ENCODE results near the gene PPP1R37. TPM values are rescaled to one million over a fixed set of nuclear protein-coding genes. Genes with fewer than 3 reads are reported as not detected.

Gene PPP1R37
- total RNA-seq, 2 donors from 2014 or later, result 21.7 to 22.9 TPM

- H3K36me3 ChIP-seq, result no peaks in the 10 kb centered on the region
Measured at GRCh38 chr19:45179072-45179891, 86.3 kb downstream of the PPP1R37 start.

GRCh38 chr19:45179892-45180370 is 87.0 kb downstream of the PPP1R37 start:
- no peaks in the 10 kb centered on the region for H3K9me3 ChIP-seq
- H3K27ac ChIP-seq, result peak overlapping the region; percentile 84 to 91
- no peaks in the 10 kb centered on the region for H3K27me3 ChIP-seq
- TF ChIP-seq, protein P1, sequence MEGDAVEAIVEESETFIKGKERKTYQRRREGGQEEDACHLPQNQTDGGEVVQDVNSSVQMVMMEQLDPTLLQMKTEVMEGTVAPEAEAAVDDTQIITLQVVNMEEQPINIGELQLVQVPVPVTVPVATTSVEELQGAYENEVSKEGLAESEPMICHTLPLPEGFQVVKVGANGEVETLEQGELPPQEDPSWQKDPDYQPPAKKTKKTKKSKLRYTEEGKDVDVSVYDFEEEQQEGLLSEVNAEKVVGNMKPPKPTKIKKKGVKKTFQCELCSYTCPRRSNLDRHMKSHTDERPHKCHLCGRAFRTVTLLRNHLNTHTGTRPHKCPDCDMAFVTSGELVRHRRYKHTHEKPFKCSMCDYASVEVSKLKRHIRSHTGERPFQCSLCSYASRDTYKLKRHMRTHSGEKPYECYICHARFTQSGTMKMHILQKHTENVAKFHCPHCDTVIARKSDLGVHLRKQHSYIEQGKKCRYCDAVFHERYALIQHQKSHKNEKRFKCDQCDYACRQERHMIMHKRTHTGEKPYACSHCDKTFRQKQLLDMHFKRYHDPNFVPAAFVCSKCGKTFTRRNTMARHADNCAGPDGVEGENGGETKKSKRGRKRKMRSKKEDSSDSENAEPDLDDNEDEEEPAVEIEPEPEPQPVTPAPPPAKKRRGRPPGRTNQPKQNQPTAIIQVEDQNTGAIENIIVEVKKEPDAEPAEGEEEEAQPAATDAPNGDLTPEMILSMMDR (IDR thresholded peaks at IDR 0.05), result no peak
- H3K4me1 ChIP-seq, result peaks cover 0 to 30% of the 10 kb centered on the region in 2 donors
- no peak for DNase-seq (ENCODE audit: low spot score)
- peak overlapping the region; percentile 76 to 80 for H3K4me3 ChIP-seq
- H3K36me3 ChIP-seq, result no peaks in the 10 kb centered on the region

More at GRCh38 chr19:45179072-45179891, 86.3 kb downstream of the PPP1R37 start:
- DNase-seq (ENCODE audit: low spot score), result no peak
- Histone ChIP-seq H3K27me3 (no peaks in the 10 kb centered on the region), H3K27ac (peak overlapping the region; percentile 84 to 91), H3K9me3 (no peaks in the 10 kb centered on the region), H3K4me1 (peaks cover 0 to 30% of the 10 kb centered on the region in 2 donors), H3K4me3 (peak overlapping the region; percentile 76 to 80)
- TF ChIP-seq, protein P1 (IDR thresholded peaks at IDR 0.05), result no peak

GRCh38 chr19:45180936-45181335 is 88.0 kb downstream of the PPP1R37 start:
- H3K4me3 ChIP-seq, result no peak overlapping the region
- TF ChIP-seq, protein P1 (IDR thresholded peaks at IDR 0.05), result no peak
- H3K9me3 ChIP-seq, result no peaks in the 10 kb centered on the region
- no peaks in the 10 kb centered on the region for H3K36me3 ChIP-seq
- no peak for DNase-seq (ENCODE audit: low spot score)
- peaks cover 0 to 30% of the 10 kb centered on the region in 2 donors for H3K4me1 ChIP-seq
- no peak overlapping the region for H3K27ac ChIP-seq
- no peaks in the 10 kb centered on the region for H3K27me3 ChIP-seq

DNA sequence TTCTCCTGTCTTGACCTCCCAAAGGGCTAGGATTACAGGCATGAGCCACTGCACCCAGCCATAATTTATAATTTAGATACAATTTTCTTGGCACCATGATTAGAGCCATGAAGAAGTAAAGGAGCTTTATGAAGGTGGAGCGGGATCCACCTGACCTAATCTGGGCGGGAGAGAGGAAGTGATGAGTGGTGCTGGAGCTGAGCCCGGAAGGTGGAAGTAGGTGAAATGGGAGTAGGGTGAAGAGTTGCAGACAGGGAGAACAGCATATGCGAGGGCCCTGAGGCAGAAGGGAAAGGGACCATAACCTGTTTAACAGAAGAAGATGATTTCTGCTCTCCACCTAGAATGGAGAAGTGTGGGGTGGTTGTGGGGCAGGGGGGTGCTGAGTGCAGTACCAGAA is 89.8 kb downstream of the PPP1R37 start:
- Histone ChIP-seq H3K4me3 (no peak overlapping the region), H3K9me3 (no peaks in the 10 kb centered on the region)

DNA sequence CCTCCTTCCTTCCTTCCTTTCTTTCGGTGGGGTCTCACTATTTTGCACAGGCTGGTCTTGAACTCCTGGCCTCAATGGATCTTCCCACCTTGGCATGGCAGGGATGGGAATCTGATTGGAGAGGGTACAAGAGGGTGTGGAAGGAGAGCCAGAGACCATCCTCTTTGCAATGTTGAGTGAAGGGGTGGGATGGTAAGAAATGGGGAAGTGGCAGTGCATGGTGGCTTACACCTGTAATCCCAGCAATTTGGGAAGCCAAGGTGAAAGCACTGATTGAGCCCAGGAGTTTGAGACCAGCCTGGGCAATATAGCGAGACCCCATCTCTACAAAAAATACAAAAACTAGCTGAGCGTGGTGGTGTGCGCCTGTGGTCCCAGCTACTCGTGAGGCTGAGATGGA is 91.1 kb downstream of the PPP1R37 start:
- DNase-seq (ENCODE audit: low spot score), result no peak

More for the DNA sequence above, 89.8 kb downstream of the PPP1R37 start:
- H3K36me3 ChIP-seq, result no peaks in the 10 kb centered on the region
- no peak overlapping the region for H3K27ac ChIP-seq
- TF ChIP-seq, protein P1 (IDR thresholded peaks at IDR 0.05), result no peak
- no peak for DNase-seq (ENCODE audit: low spot score)
- no peaks in the 10 kb centered on the region for H3K27me3 ChIP-seq
- H3K4me1 ChIP-seq, result peaks cover 0 to 22% of the 10 kb centered on the region in 2 donors

More for the DNA sequence above, 91.1 kb downstream of the PPP1R37 start:
- TF ChIP-seq, protein P1 (IDR thresholded peaks at IDR 0.05), result no peak
- Histone ChIP-seq H3K36me3 (no peaks in the 10 kb centered on the region), H3K27me3 (no peaks in the 10 kb centered on the region), H3K4me3 (no peak overlapping the region), H3K4me1 (peaks cover 0 to 21% of the 10 kb centered on the region in 2 donors), H3K27ac (no peak overlapping the region), H3K9me3 (no peaks in the 10 kb centered on the region)

Measured in right atrium auricular region (tissue), 2 donors.